IPS-11a (cell line): ENCODE data around the gene PKNOX2.

Source experiments
- H3K4me3 ChIP-seq: one replicate; pipeline ENCODE4 v1.5.1; 2013; ENCODE audit warnings: low read depth, low read length, control low read depth

Gene PKNOX2

GRCh38 chr11:125463590-125464269, 299.2 kb downstream of the PKNOX2 start:
- H3K4me3 ChIP-seq: no peak overlapping the region

GRCh38 chr11:125464270-125464662, 299.7 kb downstream of the PKNOX2 start:
- H3K4me3 ChIP-seq: no peak overlapping the region

- no peak overlapping the region for H3K4me3 ChIP-seq
These were observed 300.1 kb downstream of the PKNOX2 start for GRCh38 chr11:125464666-125465065.

- no peak overlapping the region for H3K4me3 ChIP-seq
These were observed 300.7 kb downstream of the PKNOX2 start for GRCh38 chr11:125465255-125465654.

GRCh38 chr11:125465701-125466100, 301.1 kb downstream of the PKNOX2 start:
- H3K4me3 ChIP-seq: no peak overlapping the region

GRCh38 chr11:125468025-125468424, 303.5 kb downstream of the PKNOX2 start:
- H3K4me3 ChIP-seq: no peak overlapping the region

- no peak overlapping the region for H3K4me3 ChIP-seq
These were observed 304.3 kb downstream of the PKNOX2 start for GRCh38 chr11:125468852-125469251.

GRCh38 chr11:125470355-125470754, 305.8 kb downstream of the PKNOX2 start:
- no peak overlapping the region for H3K4me3 ChIP-seq

- H3K4me3 ChIP-seq: no peak overlapping the region
These were observed 312.2 kb downstream of the PKNOX2 start for GRCh38 chr11:125476721-125477120.

- no peak overlapping the region for H3K4me3 ChIP-seq
These were observed 314.6 kb downstream of the PKNOX2 start for GRCh38 chr11:125479137-125479536.

- H3K4me3 ChIP-seq: no peak overlapping the region
These were observed 317.0 kb downstream of the PKNOX2 start for GRCh38 chr11:125481531-125481930.
